OCI-LY3 (cell line): ENCODE results near the gene SOD3.

Source experiments
- H2AFZ ChIP-seq: fragments of 200-600, 300-600 bp; shearing (Covaris generic); 2 replicates; pipeline ENCODE4 v1.6.0; 2014; ENCODE audit warnings: antibody characterized with exemption, low read depth, low read length
- H3K27ac ChIP-seq: fragments of 200-600, 300-600 bp; sonication (generic); 2 replicates; pipeline ENCODE4 v1.5.1; 2014; ENCODE audit warnings: mild to moderate bottlenecking, low read length, moderate library complexity, mixed read lengths
- H3K27me3 ChIP-seq: fragments of 200-600, 300-600 bp; sonication (generic); 2 replicates; pipeline ENCODE4 v1.6.1; 2014; ENCODE audit warnings: low read depth, low read length, mixed read lengths
- H3K36me3 ChIP-seq: fragments of 200-600, 300-600 bp; sonication (generic); replicated peaks from 2 replicates; pipeline ENCODE3; 2014; ENCODE audit warnings: low read depth, low read length, mixed read lengths
- H3K4me1 ChIP-seq: fragments of 300-600, 200-600 bp; sonication (generic); 2 replicates; pipeline ENCODE4 v1.6.1; 2014; ENCODE audit warnings: low read length, mixed read lengths
- H3K4me2 ChIP-seq: fragments of 200-600, 300-600 bp; sonication (generic); 2 replicates; pipeline ENCODE4 v1.6.1; 2014; ENCODE audit warnings: low read length, mixed read lengths
- H3K4me3 ChIP-seq: fragments of 300-600, 200-600 bp; sonication (generic); 2 replicates; pipeline ENCODE4 v1.5.1; 2014; ENCODE audit warnings: antibody characterized with exemption, mild to moderate bottlenecking, low read length, moderate library complexity
- H3K79me2 ChIP-seq: fragments of 300-600, 200-600 bp; shearing (Covaris generic); 2 replicates; pipeline ENCODE4 v1.6.1; 2014; ENCODE audit warnings: mild to moderate bottlenecking, low read length, mixed read lengths
- H3K9ac ChIP-seq: fragments of 300-600, 200-600 bp; shearing (Covaris generic); 2 replicates; pipeline ENCODE4 v1.6.0; 2014; ENCODE audit warnings: mild to moderate bottlenecking, low read length, moderate library complexity
- H3K9me3 ChIP-seq: fragments of 200-600, 300-600 bp; shearing (Covaris generic); 2 replicates; pipeline ENCODE4 v1.6.1; 2014; ENCODE audit warnings: low read length, mixed read lengths; ENCODE audit not compliant: insufficient read depth
- H4K20me1 ChIP-seq: fragments of 200-600, 300-600 bp; sonication (generic); 2 replicates; pipeline ENCODE4 v1.6.1; 2016; ENCODE audit warnings: low read length, mixed read lengths; ENCODE audit not compliant: insufficient read depth
- EZH2phosphoT487 ChIP-seq: fragments of 200-600 bp; shearing (Covaris generic); IDR thresholded peaks from 2 replicates; pipeline ENCODE4 v1.6.1; 2018; ENCODE audit warnings: antibody characterized with exemption, mixed run types, low read depth
- TF ChIP-seq, protein P1 (sequence below): fragments of 200-600, 300-600 bp; sonication (generic); IDR thresholded peaks from 2 replicates; pipeline ENCODE4 v1.5.1; 2014; ENCODE audit warnings: antibody characterized with exemption, low read length, low read depth

The SOD3 gene

DNA sequence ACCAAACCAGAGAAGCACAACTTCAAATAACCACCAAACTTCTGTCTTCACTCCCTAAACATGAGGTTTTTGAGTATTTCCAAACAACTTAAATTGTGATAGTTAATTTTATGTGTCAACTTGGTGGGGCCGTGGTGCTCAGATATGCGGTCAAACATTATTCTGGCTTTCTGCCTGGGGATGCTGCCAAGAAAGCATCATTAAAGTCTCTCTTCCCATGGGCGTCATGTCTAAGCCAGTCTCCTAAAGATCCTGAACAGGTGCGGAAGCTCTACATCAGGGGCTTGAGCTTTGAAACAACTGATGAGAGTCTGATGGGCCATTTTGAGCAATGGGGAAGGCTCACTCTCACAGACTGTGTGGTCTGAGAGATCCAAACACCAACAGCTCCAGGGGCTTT is 24.1 kb upstream of the SOD3 start:
- no peak overlapping the region for H3K27ac ChIP-seq
- H3K4me3 ChIP-seq, result no peak overlapping the region
- H4K20me1 ChIP-seq, result no peaks in the 10 kb centered on the region
- peaks cover 7% of the 10 kb centered on the region for H3K4me1 ChIP-seq
- no peak overlapping the region for H3K4me2 ChIP-seq
- H3K9me3 ChIP-seq, result no peaks in the 10 kb centered on the region
- H3K9ac ChIP-seq, result no peak overlapping the region
- no peaks in the 10 kb centered on the region for H3K79me2 ChIP-seq
- 0 out of 2 replicates have a peak, but pooled peaks cover 4% of the 10 kb centered on the region for H3K27me3 ChIP-seq
- H3K36me3 ChIP-seq, result no peaks in the 10 kb centered on the region
- no peak overlapping the region for H2AFZ ChIP-seq
- TF ChIP-seq EZH2phosphoT487, result no peak
- TF ChIP-seq, protein P1, sequence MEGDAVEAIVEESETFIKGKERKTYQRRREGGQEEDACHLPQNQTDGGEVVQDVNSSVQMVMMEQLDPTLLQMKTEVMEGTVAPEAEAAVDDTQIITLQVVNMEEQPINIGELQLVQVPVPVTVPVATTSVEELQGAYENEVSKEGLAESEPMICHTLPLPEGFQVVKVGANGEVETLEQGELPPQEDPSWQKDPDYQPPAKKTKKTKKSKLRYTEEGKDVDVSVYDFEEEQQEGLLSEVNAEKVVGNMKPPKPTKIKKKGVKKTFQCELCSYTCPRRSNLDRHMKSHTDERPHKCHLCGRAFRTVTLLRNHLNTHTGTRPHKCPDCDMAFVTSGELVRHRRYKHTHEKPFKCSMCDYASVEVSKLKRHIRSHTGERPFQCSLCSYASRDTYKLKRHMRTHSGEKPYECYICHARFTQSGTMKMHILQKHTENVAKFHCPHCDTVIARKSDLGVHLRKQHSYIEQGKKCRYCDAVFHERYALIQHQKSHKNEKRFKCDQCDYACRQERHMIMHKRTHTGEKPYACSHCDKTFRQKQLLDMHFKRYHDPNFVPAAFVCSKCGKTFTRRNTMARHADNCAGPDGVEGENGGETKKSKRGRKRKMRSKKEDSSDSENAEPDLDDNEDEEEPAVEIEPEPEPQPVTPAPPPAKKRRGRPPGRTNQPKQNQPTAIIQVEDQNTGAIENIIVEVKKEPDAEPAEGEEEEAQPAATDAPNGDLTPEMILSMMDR, result no peak

DNA sequence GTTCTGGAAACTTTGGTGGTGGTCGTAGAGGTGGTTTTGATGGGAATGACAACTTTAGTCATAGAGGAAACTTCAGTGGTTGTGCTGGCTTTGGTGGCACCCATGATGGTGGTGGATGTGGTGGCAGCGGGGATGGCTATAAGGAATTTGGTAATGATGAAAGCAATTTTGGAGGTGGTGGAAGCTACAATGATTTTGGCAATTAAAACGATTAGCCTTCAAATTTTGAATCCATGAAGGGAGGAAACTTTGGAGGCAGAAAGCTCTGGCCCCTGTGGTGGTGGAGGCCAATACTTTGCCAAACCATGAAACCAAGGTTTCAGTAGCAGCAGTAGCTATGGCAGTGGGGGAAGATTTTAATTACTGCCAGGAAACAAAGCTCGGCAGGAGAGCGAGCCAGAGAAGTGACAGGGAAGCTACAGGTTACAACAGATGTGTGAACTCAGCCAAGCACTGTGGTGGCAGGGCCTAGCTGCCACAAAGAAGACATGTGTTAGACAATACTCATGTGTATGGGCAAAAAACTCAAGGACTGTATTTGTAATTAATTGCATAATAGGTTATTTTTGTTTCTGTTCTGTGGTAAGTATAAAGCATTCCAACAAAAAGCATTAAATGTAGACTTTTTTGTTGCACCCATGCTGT is 23.2 kb upstream of the SOD3 start:
- no peak overlapping the region for H3K4me3 ChIP-seq
- no peak overlapping the region for H3K9ac ChIP-seq
- no peaks in the 10 kb centered on the region for H3K79me2 ChIP-seq
- no peak overlapping the region for H3K4me2 ChIP-seq
- H3K27ac ChIP-seq, result no peak overlapping the region
- H4K20me1 ChIP-seq, result no peaks in the 10 kb centered on the region
- H3K36me3 ChIP-seq, result no peaks in the 10 kb centered on the region
- H2AFZ ChIP-seq, result no peak overlapping the region
- TF ChIP-seq EZH2phosphoT487, result no peak
- TF ChIP-seq, protein P1, result no peak
- H3K4me1 ChIP-seq, result peaks cover 7% of the 10 kb centered on the region
- H3K9me3 ChIP-seq, result no peaks in the 10 kb centered on the region
- H3K27me3 ChIP-seq, result 0 out of 2 replicates have a peak, but pooled peaks cover 4% of the 10 kb centered on the region

DNA sequence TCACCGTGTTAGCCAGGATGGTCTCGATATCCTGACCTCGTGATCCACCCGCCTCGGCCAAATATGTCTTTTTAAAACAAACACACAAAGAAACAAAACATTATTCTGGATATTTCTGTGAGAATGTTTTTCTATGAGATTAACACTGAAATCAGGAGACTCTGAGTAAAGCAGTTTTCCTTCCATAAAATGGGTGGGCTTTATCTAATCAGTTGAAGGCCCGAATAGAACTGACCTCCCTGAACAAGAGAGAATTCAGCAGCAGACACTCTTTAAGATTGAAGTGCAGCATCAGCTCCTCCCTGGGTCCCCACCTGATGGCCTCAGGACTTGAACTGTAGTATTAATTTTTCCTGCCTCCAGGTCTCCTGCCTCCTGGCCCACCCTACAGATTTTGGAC is 22.4 kb upstream of the SOD3 start:
- no peak overlapping the region for H3K27ac ChIP-seq

DNA sequence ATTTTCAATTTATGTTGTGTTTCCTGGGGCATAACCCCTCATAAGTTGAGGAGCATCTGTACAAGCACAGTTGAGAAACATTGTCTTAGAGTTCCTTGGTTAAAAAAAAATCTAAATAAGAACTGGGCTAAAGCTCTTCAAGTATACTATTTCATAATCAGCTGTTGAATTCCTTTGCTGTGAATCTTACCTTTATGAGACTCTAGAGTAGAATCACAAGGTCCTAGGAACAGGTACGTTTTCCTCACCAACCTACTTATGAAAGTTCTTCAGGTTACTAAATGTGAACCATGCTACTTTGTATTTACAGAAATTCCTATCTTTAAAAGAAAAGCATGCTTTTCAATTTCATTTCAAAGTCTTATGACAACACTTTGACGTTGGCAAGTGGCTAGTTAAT is 20.9 kb upstream of the SOD3 start:
- Histone ChIP-seq H2AFZ (no peak overlapping the region), H3K4me3 (no peak overlapping the region), H4K20me1 (no peaks in the 10 kb centered on the region), H3K4me2 (no peak overlapping the region), H3K9me3 (no peaks in the 10 kb centered on the region), H3K36me3 (no peaks in the 10 kb centered on the region), H3K27me3 (0 out of 2 replicates have a peak, but pooled peaks cover 4% of the 10 kb centered on the region), H3K79me2 (no peaks in the 10 kb centered on the region), H3K9ac (no peak overlapping the region), H3K27ac (no peak overlapping the region), H3K4me1 (peaks cover 7% of the 10 kb centered on the region)
- TF ChIP-seq, protein P1, result no peak
- no peak for TF ChIP-seq EZH2phosphoT487

More for the DNA sequence above, 22.4 kb upstream of the SOD3 start:
- Histone ChIP-seq H3K27me3 (0 out of 2 replicates have a peak, but pooled peaks cover 4% of the 10 kb centered on the region), H3K4me1 (peaks cover 7% of the 10 kb centered on the region), H3K9me3 (no peaks in the 10 kb centered on the region), H2AFZ (no peak overlapping the region), H3K36me3 (no peaks in the 10 kb centered on the region), H3K4me3 (no peak overlapping the region), H3K79me2 (no peaks in the 10 kb centered on the region), H3K4me2 (no peak overlapping the region), H4K20me1 (no peaks in the 10 kb centered on the region), H3K9ac (no peak overlapping the region)
- TF ChIP-seq, protein P1, result no peak
- no peak for TF ChIP-seq EZH2phosphoT487
